AG09309 (cell line): ENCODE data around the gene DNAH2.

ENCODE experiments used
- DNase-seq: peaks from one replicate; pipeline ENCODE4 v3.0.0-alpha.2; 2010; ENCODE audit warnings: low read depth
- H3K4me3 ChIP-seq: 2 replicates; pipeline ENCODE4 v1.5.1; 2011; ENCODE audit warnings: mild to moderate bottlenecking, low read depth, low read length, moderate library complexity; ENCODE audit not compliant: control insufficient read depth
- CTCF ChIP-seq: IDR thresholded peaks from 2 replicates; pipeline ENCODE4 v1.5.1; 2011; ENCODE audit warnings: mild to moderate bottlenecking, low read depth, low read length, inconsistent platforms; ENCODE audit not compliant: insufficient read depth, control insufficient read depth; ENCODE audit errors: missing control alignments

Gene DNAH2

GRCh38 chr17:7744416-7744815, 26.9 kb downstream of the DNAH2 start:
- no peak for TF ChIP-seq CTCF
- no peak for DNase-seq
- H3K4me3 ChIP-seq, result no peak overlapping the region

GRCh38 chr17:7745748-7746470, 28.4 kb downstream of the DNAH2 start:
- DNase-seq, result peak; percentile 84
- TF ChIP-seq CTCF, result peak; percentile 14
- no peak overlapping the region for H3K4me3 ChIP-seq

- peak; percentile 28 for DNase-seq
- TF ChIP-seq CTCF, result no peak
- no peak overlapping the region for H3K4me3 ChIP-seq
These were observed 30.1 kb downstream of the DNAH2 start for GRCh38 chr17:7747635-7748071.

GRCh38 chr17:7748076-7748775, 30.7 kb downstream of the DNAH2 start:
- no peak overlapping the region for H3K4me3 ChIP-seq
- no peak for TF ChIP-seq CTCF
- DNase-seq, result no peak

GRCh38 chr17:7750321-7750821, 32.8 kb downstream of the DNAH2 start:
- no peak for TF ChIP-seq CTCF
- H3K4me3 ChIP-seq, result no peak overlapping the region
- peak; percentile 73 for DNase-seq

GRCh38 chr17:7754656-7755055, 37.1 kb downstream of the DNAH2 start:
- no peak overlapping the region for H3K4me3 ChIP-seq
- DNase-seq, result no peak
- TF ChIP-seq CTCF, result no peak
